SK-N-SH (cell line): ENCODE data around the gene GPN3. TPM values are rescaled to one million over a fixed set of nuclear protein-coding genes. Genes with fewer than 3 reads are reported as not detected.

Experiments used
- CTCF ChIA-PET: fragments of 300-600, 350-600 bp; formaldehyde crosslinking; extraction: SDS; loops from one replicate; lab custom pipeline; 2021; lab: Yijun Ruan, JAX
- POLR2A ChIA-PET: fragments of 350-600 bp; sonication (Branson Sonifier 250); formaldehyde crosslinking; extraction: SDS; loops from one replicate; lab custom pipeline; 2020; ENCODE audit warnings: antibody characterized with exemption, inconsistent platforms; lab: Yijun Ruan, JAX
- DNase-seq: peaks from one replicate; pipeline ENCODE4 v3.0.0; 2012
- H2AFZ ChIP-seq: fragments of 200-600 bp; sonication (generic); 2 replicates; pipeline ENCODE4 v1.8.1; 2016; ENCODE audit warnings: antibody characterized with exemption, mild to moderate bottlenecking, low read depth
- H3F3A ChIP-seq: fragments of 200-600 bp; sonication (generic); replicated peaks from 2 replicates; pipeline ENCODE3; 2016; ENCODE audit warnings: antibody characterized with exemption, mild to moderate bottlenecking; ENCODE audit not compliant: insufficient read depth
- H3K27ac ChIP-seq, 2 experiments: fragments of 200-500 bp in 1 of 2; fragments of 200-600 bp in 1 of 2; sonication (Bioruptor generic) in 1 of 2; sonication (generic), shearing (Covaris generic) in 1 of 2; 2 replicates each; pipeline versions ENCODE4 v1.5.1 to v1.6.1; 2014 to 2016; ENCODE audit warnings: low read depth in 2 of 2, inconsistent platforms in 1 of 2, low read length in 1 of 2, mild to moderate bottlenecking in 1 of 2, mixed read lengths in 1 of 2
- H3K27me3 ChIP-seq: fragments of 200-600 bp; sonication (generic), shearing (Covaris generic); 2 replicates; pipeline ENCODE4 v1.6.1; 2016; ENCODE audit warnings: mixed run types; ENCODE audit not compliant: insufficient read depth
- H3K36me3 ChIP-seq, 2 experiments: fragments of 200-500 bp in 1 of 2; fragments of 200-600 bp in 1 of 2; sonication (Bioruptor generic) in 1 of 2; sonication (generic) in 1 of 2; replicated peaks in 1 of 2; 2 replicates each; pipeline versions ENCODE3 to v1.5.1; 2014 to 2016; ENCODE audit warnings: low read length in 1 of 2, mild to moderate bottlenecking in 1 of 2; ENCODE audit not compliant: insufficient read depth in 2 of 2, control insufficient read depth in 1 of 2
- H3K4me1 ChIP-seq, 2 experiments: fragments of 200-500 bp in 1 of 2; fragments of 200-600 bp in 1 of 2; sonication (Bioruptor generic) in 1 of 2; sonication (generic), shearing (Covaris generic) in 1 of 2; 2 replicates each; pipeline versions ENCODE4 v1.5.1 to v1.6.1; 2014 to 2016; ENCODE audit warnings: low read depth in 1 of 2, low read length in 1 of 2, mixed run types in 1 of 2; ENCODE audit not compliant: insufficient read depth in 2 of 2, control insufficient read depth in 1 of 2
- H3K4me2 ChIP-seq: fragments of 200-600 bp; sonication (generic), shearing (Covaris generic); 2 replicates; pipeline ENCODE4 v1.6.1; 2017; ENCODE audit warnings: mixed run types
- H3K4me3 ChIP-seq, 2 experiments: fragments of 200-500 bp in 1 of 2; fragments of 200-600 bp in 1 of 2; sonication (Bioruptor generic) in 1 of 2; sonication (generic), shearing (Covaris generic) in 1 of 2; 2 replicates each; pipeline versions ENCODE4 v1.5.1 to v1.8.1; 2014 to 2016; ENCODE audit warnings: low read depth in 2 of 2, inconsistent platforms in 1 of 2, low read length in 1 of 2, mild to moderate bottlenecking in 1 of 2, mixed read lengths in 1 of 2, moderate library complexity in 1 of 2
- H3K79me2 ChIP-seq: fragments of 200-600 bp; sonication (generic); 2 replicates; pipeline ENCODE4 v1.8.1; 2017; ENCODE audit warnings: mild to moderate bottlenecking; ENCODE audit not compliant: insufficient read depth
- H3K9ac ChIP-seq: fragments of 200-600 bp; sonication (generic); 2 replicates; pipeline ENCODE4 v1.6.1; 2017; ENCODE audit warnings: mixed run types
- H3K9me2 ChIP-seq: fragments of 200-600 bp; sonication (generic); 2 replicates; pipeline ENCODE4 v1.6.1; 2017; ENCODE audit warnings: mixed run types
- H3K9me3 ChIP-seq: fragments of 200-600 bp; sonication (generic); 2 replicates; pipeline ENCODE4 v1.6.1; 2017; ENCODE audit warnings: mixed run types, mild to moderate bottlenecking, moderate library complexity
- H4K20me1 ChIP-seq: fragments of 200-600 bp; sonication (generic); 2 replicates; pipeline ENCODE4 v1.6.1; 2017; ENCODE audit warnings: mild to moderate bottlenecking, mixed run types; ENCODE audit not compliant: insufficient read depth
- CHD2 ChIP-seq: fragments of 150-350 bp; IDR thresholded peaks from 2 replicates; pipeline ENCODE4 v1.6.1; 2018; ENCODE audit warnings: low read length; ENCODE audit not compliant: partially characterized antibody
- CTCF ChIP-seq: fragments of 200-600 bp; sonication (generic); IDR thresholded peaks from 2 replicates; pipeline ENCODE4 v1.6.1; 2017; ENCODE audit warnings: antibody characterized with exemption, mild to moderate bottlenecking, moderate library complexity
- ELF1 ChIP-seq: IDR thresholded peaks from 2 replicates; pipeline ENCODE4 v1.4.0; 2012
- EZH2phosphoT487 ChIP-seq: fragments of 200-600 bp; sonication (generic); IDR thresholded peaks from 2 replicates; pipeline ENCODE4 v1.6.1; 2017; ENCODE audit warnings: low read depth, mixed run types, mild to moderate bottlenecking, antibody characterized with exemption, moderate library complexity, borderline replicate concordance
- GATA2 ChIP-seq: sonication (generic); formaldehyde crosslinking; IDR thresholded peaks from 2 replicates; pipeline ENCODE4 v1.5.0; 2020; ENCODE audit warnings: mild to moderate bottlenecking, missing genetic modification reagents
- IRF3 ChIP-seq: fragments of 150-350 bp; IDR thresholded peaks from 2 replicates; pipeline ENCODE4 v1.6.1; 2016; ENCODE audit warnings: mild to moderate bottlenecking, low read depth, low read length
- JUND ChIP-seq: IDR thresholded peaks from 2 replicates; pipeline ENCODE4 v1.4.0; 2012
- MEF2A ChIP-seq: IDR thresholded peaks from 2 replicates; pipeline ENCODE4 v1.4.0; 2012; ENCODE audit warnings: low read depth, borderline replicate concordance
- MXI1 ChIP-seq: IDR thresholded peaks from 2 replicates; pipeline ENCODE4 v1.6.1; 2012; ENCODE audit warnings: mild to moderate bottlenecking, low read depth, low read length, improper control_type of control experiment
- NRF1 ChIP-seq: IDR thresholded peaks from 2 replicates; pipeline ENCODE4 v1.6.1; 2012; ENCODE audit warnings: low read depth, mild to moderate bottlenecking, low read length
- RAD21 ChIP-seq: IDR thresholded peaks from 2 replicates; pipeline ENCODE4 v1.6.1; 2012; ENCODE audit warnings: mild to moderate bottlenecking, low read length
- RCOR1 ChIP-seq: fragments of 150-350 bp; IDR thresholded peaks from 2 replicates; pipeline ENCODE4 v1.6.1; 2017; ENCODE audit warnings: antibody characterized with exemption, low read length
- RXRA ChIP-seq: IDR thresholded peaks from 2 replicates; pipeline ENCODE4 v1.4.0; 2012; ENCODE audit warnings: low read depth, mild to moderate bottlenecking, borderline replicate concordance
- TCF12 ChIP-seq: IDR thresholded peaks from 2 replicates; pipeline ENCODE4 v1.4.0; 2012
- TEAD4 ChIP-seq: IDR thresholded peaks from 2 replicates; pipeline ENCODE4 v1.4.0; 2012; ENCODE audit warnings: mild to moderate bottlenecking, borderline replicate concordance; ENCODE audit not compliant: insufficient read depth
- USF2 ChIP-seq: fragments of 150-350 bp; IDR thresholded peaks from 2 replicates; pipeline ENCODE4 v1.6.1; 2017; ENCODE audit warnings: antibody characterized with exemption, low read length, low read depth, borderline replicate concordance
- YY1 ChIP-seq: IDR thresholded peaks from 2 replicates; pipeline ENCODE4 v1.4.0; 2012; ENCODE audit warnings: low read depth, mild to moderate bottlenecking
- WGBS: methylation state at CpG from one replicate; pipeline ENCODE4 v1.1.6; 2017; ENCODE audit warnings: low lambda C conversion rate; 5-methylcytosine and 5-hydroxymethylcytosine counted together
- polyA plus RNA-seq, 3 experiments: library from polyadenylated mRNA; depleted of rRNA; stranded (reverse); fragments of >200 nt; gene quantifications; 2 replicates each; pipeline ENCODE4 v1.2.3, GENCODE V29; 2012
- TF ChIP-seq, protein P1 (sequence below): IDR thresholded peaks from 2 replicates; pipeline ENCODE4 v1.4.0; 2012; ENCODE audit warnings: low read depth, borderline replicate concordance
- TF ChIP-seq, protein P2 (sequence below): IDR thresholded peaks from 2 replicates; pipeline ENCODE4 v1.4.0; 2012; ENCODE audit warnings: low read depth, borderline replicate concordance
- TF ChIP-seq, protein P3 (sequence below): IDR thresholded peaks from 2 replicates; pipeline ENCODE4 v1.6.1; 2012; ENCODE audit warnings: mild to moderate bottlenecking, low read depth, low read length, moderate library complexity

GPN3 gene
- 21.6 and 22.5 TPM in 2 replicates for polyA plus RNA-seq (2012; rRNA removed)
- 28.3 and 38.1 TPM in 2 replicates for polyA plus RNA-seq (2012; cell fraction: cytosol; rRNA removed)
- 5.9 and 8.5 TPM in 2 replicates for polyA plus RNA-seq (2012; cell fraction: nucleus; rRNA removed)

DNA sequence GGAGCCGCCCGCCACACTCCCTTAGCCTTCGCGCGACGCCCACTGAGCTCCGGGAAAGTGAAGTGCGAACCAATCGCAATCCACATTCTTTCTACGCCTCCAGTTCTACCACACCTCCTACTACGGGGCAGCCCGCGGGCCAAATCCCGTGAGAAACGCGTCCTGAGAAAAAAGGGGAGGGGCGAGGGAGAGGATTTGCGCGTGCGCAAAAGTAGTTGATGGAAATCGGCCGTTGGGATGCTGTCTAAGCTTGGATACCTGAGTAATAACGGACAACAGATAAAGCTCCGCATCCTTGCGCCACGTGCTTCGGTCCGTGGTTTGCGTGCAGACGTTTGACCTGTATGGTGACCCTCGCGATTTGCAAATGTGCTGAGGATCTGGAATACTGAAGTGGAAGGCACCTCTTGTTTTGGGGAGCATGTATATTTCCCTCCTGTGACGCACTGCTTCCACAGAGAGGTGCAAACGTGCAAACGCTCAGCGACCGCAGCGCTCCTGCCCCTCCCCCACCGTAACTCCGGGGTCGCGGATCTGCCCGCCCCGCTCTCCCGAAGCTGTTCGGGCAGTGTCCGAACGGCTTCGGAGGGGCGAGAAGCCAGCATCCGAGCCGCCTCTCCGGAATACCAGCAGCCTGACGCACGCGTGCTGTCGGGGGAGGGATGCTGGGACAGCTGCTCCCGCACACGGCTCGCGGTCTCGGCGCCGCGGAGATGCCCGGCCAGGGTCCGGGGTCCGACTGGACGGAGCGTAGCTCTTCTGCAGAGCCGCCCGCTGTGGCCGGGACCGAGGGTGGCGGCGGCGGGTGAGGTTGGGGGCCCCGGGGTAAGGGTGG is at the start of gene GPN3, which contains the start of gene FAM216A:
Gene GPN3, minus strand, starts transcription at position 44 of the 835 bp plus-strand sequence. CDS start 54 bp downstream, outside the sequence.
Gene FAM216A, plus strand, starts transcription at position 632 of the 835 bp plus-strand sequence. Its CDS starts 31 bp downstream, at position 663.
- CTCF ChIA-PET = interaction anchor here (0.6 to 7.1 kb wide), 44 partner anchors 10 to 854 kb away, joined by 3 to 84 read pairs (median 4); partner anchors contain the start of genes ARPC3, HVCN1, RAD9B and VPS29
- peak within 1 kb of the TSS; percentile 78 to 82 for H3K4me3 ChIP-seq
- peaks cover 15% of the 10 kb centered on the region for H3F3A ChIP-seq
- no peaks in the 10 kb centered on the region for H3K9me2 ChIP-seq
- H3K27me3 ChIP-seq = no peaks in the 10 kb centered on the region
- WGBS = 0% methylated on average over 49 of the region's 78 CpGs
- H3K27ac ChIP-seq = peak within 1 kb of the TSS; percentile 92 to 94
- POLR2A ChIA-PET = interaction anchor here (0.6 to 2.0 kb wide), 7 partner anchors 10 to 629 kb away, joined by 3 to 26 read pairs (median 6); partner anchors contain the start of genes ARPC3 and TCTN1
- H3K36me3 ChIP-seq = peaks cover 0 to 13% of the 10 kb centered on the region in 2 experiments
- H2AFZ ChIP-seq = peak within 1 kb of the TSS; percentile 96
- peak within 1 kb of the TSS; percentile 92 for H3K9ac ChIP-seq
- peaks cover 8% of the 10 kb centered on the region in 2 experiments for H3K4me1 ChIP-seq
- H4K20me1 ChIP-seq = no peaks in the 10 kb centered on the region
- H3K4me2 ChIP-seq = peak within 1 kb of the TSS; percentile 99
- peaks cover 52% of the 10 kb centered on the region for H3K79me2 ChIP-seq
- DNase-seq = peak; percentile 93
- no peaks in the 10 kb centered on the region for H3K9me3 ChIP-seq
- peak; percentile 9; the same call in 1 of the 2 replicates for TF ChIP-seq YY1
- TF ChIP-seq GATA2 (CRISPR knock-in tag) = peak; percentile 46; the same call in 1 of the 2 replicates
- no peak for TF ChIP-seq IRF3
- TF ChIP-seq, protein P1, sequence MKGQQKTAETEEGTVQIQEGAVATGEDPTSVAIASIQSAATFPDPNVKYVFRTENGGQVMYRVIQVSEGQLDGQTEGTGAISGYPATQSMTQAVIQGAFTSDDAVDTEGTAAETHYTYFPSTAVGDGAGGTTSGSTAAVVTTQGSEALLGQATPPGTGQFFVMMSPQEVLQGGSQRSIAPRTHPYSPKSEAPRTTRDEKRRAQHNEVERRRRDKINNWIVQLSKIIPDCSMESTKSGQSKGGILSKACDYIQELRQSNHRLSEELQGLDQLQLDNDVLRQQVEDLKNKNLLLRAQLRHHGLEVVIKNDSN = no peak; the same call in 1 of the 2 replicates
- no peak for TF ChIP-seq CTCF
- TF ChIP-seq MEF2A = no peak
- TF ChIP-seq MXI1 = peak; percentile 96
- no peak for TF ChIP-seq RXRA
- TF ChIP-seq RAD21 = no peak
- peak; percentile 49; the same call in 1 of the 2 replicates for TF ChIP-seq NRF1
- TF ChIP-seq JUND = no peak
- TF ChIP-seq, protein P2, sequence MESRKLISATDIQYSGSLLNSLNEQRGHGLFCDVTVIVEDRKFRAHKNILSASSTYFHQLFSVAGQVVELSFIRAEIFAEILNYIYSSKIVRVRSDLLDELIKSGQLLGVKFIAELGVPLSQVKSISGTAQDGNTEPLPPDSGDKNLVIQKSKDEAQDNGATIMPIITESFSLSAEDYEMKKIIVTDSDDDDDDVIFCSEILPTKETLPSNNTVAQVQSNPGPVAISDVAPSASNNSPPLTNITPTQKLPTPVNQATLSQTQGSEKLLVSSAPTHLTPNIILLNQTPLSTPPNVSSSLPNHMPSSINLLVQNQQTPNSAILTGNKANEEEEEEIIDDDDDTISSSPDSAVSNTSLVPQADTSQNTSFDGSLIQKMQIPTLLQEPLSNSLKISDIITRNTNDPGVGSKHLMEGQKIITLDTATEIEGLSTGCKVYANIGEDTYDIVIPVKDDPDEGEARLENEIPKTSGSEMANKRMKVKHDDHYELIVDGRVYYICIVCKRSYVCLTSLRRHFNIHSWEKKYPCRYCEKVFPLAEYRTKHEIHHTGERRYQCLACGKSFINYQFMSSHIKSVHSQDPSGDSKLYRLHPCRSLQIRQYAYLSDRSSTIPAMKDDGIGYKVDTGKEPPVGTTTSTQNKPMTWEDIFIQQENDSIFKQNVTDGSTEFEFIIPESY = peak; percentile 94
- TF ChIP-seq RCOR1 = peak; percentile 38; the same call in 1 of the 2 replicates
- peak; percentile 64; the same call in 1 of the 2 replicates for TF ChIP-seq ELF1
- TF ChIP-seq TEAD4 = peak; percentile 47
- TF ChIP-seq USF2 = no peak
- TF ChIP-seq EZH2phosphoT487 = no peak
- peak; percentile 97 for TF ChIP-seq CHD2
- no peak for TF ChIP-seq TCF12
- TF ChIP-seq, protein P3, sequence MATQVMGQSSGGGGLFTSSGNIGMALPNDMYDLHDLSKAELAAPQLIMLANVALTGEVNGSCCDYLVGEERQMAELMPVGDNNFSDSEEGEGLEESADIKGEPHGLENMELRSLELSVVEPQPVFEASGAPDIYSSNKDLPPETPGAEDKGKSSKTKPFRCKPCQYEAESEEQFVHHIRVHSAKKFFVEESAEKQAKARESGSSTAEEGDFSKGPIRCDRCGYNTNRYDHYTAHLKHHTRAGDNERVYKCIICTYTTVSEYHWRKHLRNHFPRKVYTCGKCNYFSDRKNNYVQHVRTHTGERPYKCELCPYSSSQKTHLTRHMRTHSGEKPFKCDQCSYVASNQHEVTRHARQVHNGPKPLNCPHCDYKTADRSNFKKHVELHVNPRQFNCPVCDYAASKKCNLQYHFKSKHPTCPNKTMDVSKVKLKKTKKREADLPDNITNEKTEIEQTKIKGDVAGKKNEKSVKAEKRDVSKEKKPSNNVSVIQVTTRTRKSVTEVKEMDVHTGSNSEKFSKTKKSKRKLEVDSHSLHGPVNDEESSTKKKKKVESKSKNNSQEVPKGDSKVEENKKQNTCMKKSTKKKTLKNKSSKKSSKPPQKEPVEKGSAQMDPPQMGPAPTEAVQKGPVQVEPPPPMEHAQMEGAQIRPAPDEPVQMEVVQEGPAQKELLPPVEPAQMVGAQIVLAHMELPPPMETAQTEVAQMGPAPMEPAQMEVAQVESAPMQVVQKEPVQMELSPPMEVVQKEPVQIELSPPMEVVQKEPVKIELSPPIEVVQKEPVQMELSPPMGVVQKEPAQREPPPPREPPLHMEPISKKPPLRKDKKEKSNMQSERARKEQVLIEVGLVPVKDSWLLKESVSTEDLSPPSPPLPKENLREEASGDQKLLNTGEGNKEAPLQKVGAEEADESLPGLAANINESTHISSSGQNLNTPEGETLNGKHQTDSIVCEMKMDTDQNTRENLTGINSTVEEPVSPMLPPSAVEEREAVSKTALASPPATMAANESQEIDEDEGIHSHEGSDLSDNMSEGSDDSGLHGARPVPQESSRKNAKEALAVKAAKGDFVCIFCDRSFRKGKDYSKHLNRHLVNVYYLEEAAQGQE = peak; percentile 60; the same call in 1 of the 2 replicates
